HCT116 (cell line): Measurements from ENCODE around the gene WDR37. TPM values are rescaled to one million over a fixed set of nuclear protein-coding genes. Genes with fewer than 3 reads are reported as not detected.

Experiments used
- ATAC-seq: fragments of 200-7000 bp; cut with Tn5 transposase; 2 replicates; pipeline ENCODE4 v1.9.1; 2020; ENCODE audit warnings: mild to moderate bottlenecking, moderate library complexity
- BruUV-seq: library from RNA; stranded (reverse); fragments of 400-500 nt; replicated peaks from 2 replicates; lab custom pipeline; 2021; lab: Mats Ljungman, UMichigan
- CTCF ChIA-PET: fragments of 300-600 bp; sonication (Branson Sonifier 250); formaldehyde crosslinking; loops from one replicate; lab custom pipeline; 2021; ENCODE audit warnings: antibody characterized with exemption; lab: Charles Lee
- POLR2A ChIA-PET: fragments of 300-600, 350-600 bp; sonication (Branson Sonifier 250); formaldehyde crosslinking; loops from one replicate; lab custom pipeline; 2021; ENCODE audit warnings: antibody characterized with exemption; lab: Charles Lee
- RAD21 ChIA-PET, 2 experiments: fragments of 300-600 bp; sonication (Branson Sonifier 250); formaldehyde crosslinking; loops; one replicate each; lab custom pipeline; 2023; ENCODE audit warnings: low total read pairs in 2 of 2; ENCODE audit not compliant: uncharacterized antibody in 2 of 2, unreplicated experiment in 2 of 2, low non-redundant PET in 1 of 2; lab: Charles Lee
- DNase-seq: peaks from one replicate; pipeline ENCODE4 v3.0.0-alpha.2; 2010; ENCODE audit warnings: low read depth, low spot score
- H2AFZ ChIP-seq: fragments of 200-600 bp; shearing (Covaris generic), sonication (generic); 2 replicates; pipeline ENCODE4 v1.6.1; 2017; ENCODE audit warnings: low read depth, mixed run types, mixed read lengths, antibody characterized with exemption, low read length; ENCODE audit not compliant: poor library complexity, severe bottlenecking
- H3K27ac ChIP-seq: 2 replicates; pipeline ENCODE4 v1.5.1; 2012; ENCODE audit warnings: low read depth, low read length
- H3K27me3 ChIP-seq: fragments of 200-600 bp; sonication (generic); 2 replicates; pipeline ENCODE4 v1.6.1; 2016; ENCODE audit warnings: mixed run types, low read length, mixed read lengths; ENCODE audit not compliant: insufficient read depth
- H3K36me3 ChIP-seq, 2 experiments: fragments of 200-500 bp in 1 of 2; fragments of 200-600 bp in 1 of 2; sonication (Bioruptor generic) in 1 of 2; sonication (generic) in 1 of 2; 2 replicates each; pipeline versions ENCODE4 v1.5.1 to v1.6.1; 2014 to 2016; ENCODE audit warnings: low read length in 2 of 2, inconsistent platforms in 1 of 2, mixed read lengths in 1 of 2, mixed run types in 1 of 2; ENCODE audit not compliant: insufficient read depth in 2 of 2, control insufficient read depth in 1 of 2
- H3K4me1 ChIP-seq, 2 experiments: fragments of 200-600 bp in 1 of 2; sonication (generic) in 1 of 2; 2 replicates each; pipeline versions ENCODE4 v1.5.1 to v1.6.1; 2012 to 2017; ENCODE audit warnings: low read length in 2 of 2, inconsistent platforms in 1 of 2, mild to moderate bottlenecking in 1 of 2, mixed read lengths in 1 of 2, mixed run types in 1 of 2, moderate library complexity in 1 of 2; ENCODE audit not compliant: insufficient read depth in 2 of 2, control insufficient read depth in 1 of 2
- H3K4me2 ChIP-seq: fragments of 200-600 bp; sonication (generic); 2 replicates; pipeline ENCODE4 v1.6.1; 2017; ENCODE audit warnings: mixed run types, low read length, mixed read lengths
- H3K4me3 ChIP-seq, 2 experiments: fragments of 200-600 bp in 1 of 2; sonication (generic) in 1 of 2; replicated peaks in 1 of 2; 2 replicates each; pipeline ENCODE4 v1.5.1; 2011 to 2016; ENCODE audit warnings: low read length in 2 of 2, control low read depth in 1 of 2, low read depth in 1 of 2, mild to moderate bottlenecking in 1 of 2, mixed read lengths in 1 of 2, mixed run types in 1 of 2
- H3K79me2 ChIP-seq: fragments of 200-600 bp; sonication (generic); 2 replicates; pipeline ENCODE4 v1.6.1; 2017; ENCODE audit warnings: mild to moderate bottlenecking, mixed run types, low read length, moderate library complexity, mixed read lengths; ENCODE audit not compliant: insufficient read depth
- H3K9ac ChIP-seq: fragments of 200-600 bp; sonication (generic); 2 replicates; pipeline ENCODE4 v1.6.1; 2016; ENCODE audit warnings: low read length, mixed read lengths
- H3K9me2 ChIP-seq: fragments of 200-600 bp; sonication (generic), shearing (Covaris generic); 2 replicates; pipeline ENCODE4 v1.6.1; 2017; ENCODE audit warnings: mixed run types, mild to moderate bottlenecking, moderate library complexity; ENCODE audit not compliant: insufficient read depth
- H3K9me3 ChIP-seq, 2 experiments: fragments of 200-500 bp in 1 of 2; fragments of 200-600 bp in 1 of 2; sonication (Bioruptor generic) in 1 of 2; sonication (generic) in 1 of 2; 2 replicates each; pipeline ENCODE4 v1.6.1; 2014 to 2017; ENCODE audit warnings: low read length in 2 of 2, mixed read lengths in 2 of 2, inconsistent platforms in 1 of 2, low read depth in 1 of 2, mild to moderate bottlenecking in 1 of 2, mixed run types in 1 of 2, moderate library complexity in 1 of 2; ENCODE audit not compliant: control insufficient read depth in 1 of 2, insufficient read depth in 1 of 2
- H4K20me1 ChIP-seq: fragments of 200-600 bp; sonication (generic), shearing (Covaris generic); 2 replicates; pipeline ENCODE4 v1.6.1; 2017; ENCODE audit warnings: mixed run types, mild to moderate bottlenecking, moderate library complexity; ENCODE audit not compliant: insufficient read depth
- CBX3 ChIP-seq: IDR thresholded peaks from 2 replicates; pipeline ENCODE4 v1.6.1; 2012; ENCODE audit warnings: low read depth
- EGR1 ChIP-seq: IDR thresholded peaks from 2 replicates; pipeline ENCODE4 v1.6.1; 2012; ENCODE audit warnings: low read depth
- ELF1 ChIP-seq: IDR thresholded peaks from 2 replicates; pipeline ENCODE4 v1.6.1; 2012; ENCODE audit warnings: low read depth, borderline replicate concordance
- EZH2phosphoT487 ChIP-seq: fragments of 200-600 bp; IDR thresholded peaks from 2 replicates; pipeline ENCODE4 v1.6.1; 2018; ENCODE audit warnings: antibody characterized with exemption, borderline replicate concordance
- MAX ChIP-seq: IDR thresholded peaks from 2 replicates; pipeline ENCODE4 v1.6.1; 2012
- POLR2A ChIP-seq: IDR thresholded peaks from 2 replicates; pipeline ENCODE4 v1.7.0; 2011; ENCODE audit warnings: borderline replicate concordance; ENCODE audit not compliant: insufficient read depth, insufficient read length; ENCODE audit errors: extremely low read depth
- RAD21 ChIP-seq: IDR thresholded peaks from 2 replicates; pipeline ENCODE4 v1.6.1; 2012; ENCODE audit warnings: low read depth, mild to moderate bottlenecking
- SIN3A ChIP-seq: IDR thresholded peaks from 2 replicates; pipeline ENCODE4 v1.6.1; 2012; ENCODE audit warnings: low read depth
- SP1 ChIP-seq: IDR thresholded peaks from 2 replicates; pipeline ENCODE4 v1.6.1; 2012; ENCODE audit warnings: low read depth
- SRF ChIP-seq: IDR thresholded peaks from 2 replicates; pipeline ENCODE4 v1.6.1; 2012; ENCODE audit warnings: low read depth
- TCF7L2 ChIP-seq: IDR thresholded peaks from 2 replicates; pipeline ENCODE4 v1.7.0; 2011; ENCODE audit warnings: borderline replicate concordance, inconsistent platforms; ENCODE audit not compliant: insufficient read depth, insufficient read length; ENCODE audit errors: extremely low read depth
- YY1 ChIP-seq: IDR thresholded peaks from 2 replicates; pipeline ENCODE4 v1.6.1; 2011; ENCODE audit warnings: low read length, low read depth, moderate library complexity, mild to moderate bottlenecking; ENCODE audit not compliant: insufficient replicate concordance; ENCODE audit errors: extremely low read depth
- ZNF274 ChIP-seq: fragments of 200-500 bp; sonication (Bioruptor generic); IDR thresholded peaks from 2 replicates; pipeline ENCODE4 v1.6.1; 2014; ENCODE audit warnings: mild to moderate bottlenecking, low read depth, low read length, inconsistent platforms
- intact Hi-C: fragments of 100-400 bp; cut with micrococcal nuclease; formaldehyde crosslinking; loops from 2 replicates; pipeline ENCODE4 v1.10.0; 2022
- total RNA-seq: library from RNA; stranded (reverse); gene quantifications from one replicate; pipeline ENCODE4 v1.2.1, GENCODE V29; 2021; ENCODE audit not compliant: unreplicated experiment
- TF ChIP-seq, protein P1 (sequence below): IDR thresholded peaks from 2 replicates; pipeline ENCODE4 v1.6.1; 2011; ENCODE audit warnings: mild to moderate bottlenecking, low read length, moderate library complexity; ENCODE audit not compliant: insufficient replicate concordance; ENCODE audit errors: extremely low read depth
- TF ChIP-seq, protein P2 (sequence below), 3 experiments: fragments of 200-600 bp in 1 of 3; sonication (generic) in 1 of 3; IDR thresholded peaks in 2 of 3; conservative IDR thresholded peaks in 1 of 3; 2 replicates each; pipeline ENCODE4 v1.5.1; 2012 to 2017; ENCODE audit warnings: low read depth in 2 of 3, low read length in 2 of 3, antibody characterized with exemption in 1 of 3, borderline replicate concordance in 1 of 3, control low read depth in 1 of 3, mild to moderate bottlenecking in 1 of 3, mixed read lengths in 1 of 3, mixed run types in 1 of 3, moderate library complexity in 1 of 3; ENCODE audit not compliant: insufficient read depth in 1 of 3
- TF ChIP-seq, protein P3 (sequence below): IDR thresholded peaks from 2 replicates; pipeline ENCODE4 v1.6.1; 2012

WDR37 gene
- total RNA-seq, 1 experiment from 2014 or later = 9.1 TPM

DNA sequence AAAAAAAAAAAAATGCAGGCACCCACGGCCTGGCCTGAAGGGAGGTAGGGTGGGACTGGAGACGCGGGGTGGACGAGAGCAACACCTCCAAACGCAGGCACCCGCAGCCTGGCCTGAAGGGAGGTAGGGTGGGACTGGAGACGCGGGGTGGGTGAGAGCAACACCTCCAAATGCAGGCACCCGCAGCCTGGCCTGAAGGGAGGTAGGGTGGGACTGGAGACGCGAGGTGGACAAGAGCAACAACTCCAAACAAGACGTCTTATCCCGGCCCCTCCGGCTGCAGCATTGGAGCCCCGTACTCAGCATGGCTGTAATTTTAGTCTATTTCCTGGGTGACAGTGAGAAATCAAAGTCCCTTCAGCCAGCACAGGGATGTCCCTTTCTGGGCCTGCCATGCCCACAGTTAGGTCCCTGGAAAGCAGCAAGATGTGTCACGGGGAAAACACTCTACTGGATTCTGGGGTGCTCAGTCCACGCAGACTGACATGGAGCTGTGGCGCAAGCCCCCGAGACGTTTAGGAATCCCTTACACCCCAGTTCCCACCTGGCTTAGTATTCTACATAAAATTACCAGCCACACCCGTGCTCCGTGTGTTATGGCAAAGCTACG lies 119.9 kb downstream of the WDR37 start:
- CTCF ChIA-PET = no interaction called here
- POLR2A ChIA-PET = no interaction called here
- RAD21 ChIA-PET = no interaction called here

GRCh38 chr10:1177936-1178335 lies 121.8 kb downstream of the WDR37 start:
- POLR2A ChIA-PET = no interaction called here
- TF ChIP-seq SIN3A = no peak
- TF ChIP-seq SP1 = no peak
- TF ChIP-seq SRF = no peak
- TF ChIP-seq, protein P1, sequence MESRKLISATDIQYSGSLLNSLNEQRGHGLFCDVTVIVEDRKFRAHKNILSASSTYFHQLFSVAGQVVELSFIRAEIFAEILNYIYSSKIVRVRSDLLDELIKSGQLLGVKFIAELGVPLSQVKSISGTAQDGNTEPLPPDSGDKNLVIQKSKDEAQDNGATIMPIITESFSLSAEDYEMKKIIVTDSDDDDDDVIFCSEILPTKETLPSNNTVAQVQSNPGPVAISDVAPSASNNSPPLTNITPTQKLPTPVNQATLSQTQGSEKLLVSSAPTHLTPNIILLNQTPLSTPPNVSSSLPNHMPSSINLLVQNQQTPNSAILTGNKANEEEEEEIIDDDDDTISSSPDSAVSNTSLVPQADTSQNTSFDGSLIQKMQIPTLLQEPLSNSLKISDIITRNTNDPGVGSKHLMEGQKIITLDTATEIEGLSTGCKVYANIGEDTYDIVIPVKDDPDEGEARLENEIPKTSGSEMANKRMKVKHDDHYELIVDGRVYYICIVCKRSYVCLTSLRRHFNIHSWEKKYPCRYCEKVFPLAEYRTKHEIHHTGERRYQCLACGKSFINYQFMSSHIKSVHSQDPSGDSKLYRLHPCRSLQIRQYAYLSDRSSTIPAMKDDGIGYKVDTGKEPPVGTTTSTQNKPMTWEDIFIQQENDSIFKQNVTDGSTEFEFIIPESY = no peak
- no peak for TF ChIP-seq RAD21
- no peak for TF ChIP-seq POLR2A
- no peak for TF ChIP-seq MAX
- TF ChIP-seq, protein P2, sequence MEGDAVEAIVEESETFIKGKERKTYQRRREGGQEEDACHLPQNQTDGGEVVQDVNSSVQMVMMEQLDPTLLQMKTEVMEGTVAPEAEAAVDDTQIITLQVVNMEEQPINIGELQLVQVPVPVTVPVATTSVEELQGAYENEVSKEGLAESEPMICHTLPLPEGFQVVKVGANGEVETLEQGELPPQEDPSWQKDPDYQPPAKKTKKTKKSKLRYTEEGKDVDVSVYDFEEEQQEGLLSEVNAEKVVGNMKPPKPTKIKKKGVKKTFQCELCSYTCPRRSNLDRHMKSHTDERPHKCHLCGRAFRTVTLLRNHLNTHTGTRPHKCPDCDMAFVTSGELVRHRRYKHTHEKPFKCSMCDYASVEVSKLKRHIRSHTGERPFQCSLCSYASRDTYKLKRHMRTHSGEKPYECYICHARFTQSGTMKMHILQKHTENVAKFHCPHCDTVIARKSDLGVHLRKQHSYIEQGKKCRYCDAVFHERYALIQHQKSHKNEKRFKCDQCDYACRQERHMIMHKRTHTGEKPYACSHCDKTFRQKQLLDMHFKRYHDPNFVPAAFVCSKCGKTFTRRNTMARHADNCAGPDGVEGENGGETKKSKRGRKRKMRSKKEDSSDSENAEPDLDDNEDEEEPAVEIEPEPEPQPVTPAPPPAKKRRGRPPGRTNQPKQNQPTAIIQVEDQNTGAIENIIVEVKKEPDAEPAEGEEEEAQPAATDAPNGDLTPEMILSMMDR (IDR thresholded peaks at IDR 0.05 in 2 of 3, conservative IDR thresholded peaks at IDR 0.05 in 1 of 3; ENCODE audit: borderline replicate concordance in 1 of 3, insufficient read depth in 1 of 3, low read depth in 2 of 3, low read length in 2 of 3) = no peak
- no peak for TF ChIP-seq EZH2phosphoT487
- no peak for TF ChIP-seq CBX3
- RAD21 ChIA-PET = no interaction called here
- Histone ChIP-seq H3K36me3 (no peaks in the 10 kb centered on the region), H3K4me3 (no peak overlapping the region), H3K27ac (no peak overlapping the region), H3K9me3 (no peaks in the 10 kb centered on the region), H3K79me2 (no peaks in the 10 kb centered on the region), H4K20me1 (no peaks in the 10 kb centered on the region), H3K4me1 (no peaks in the 10 kb centered on the region), H3K4me2 (no peak overlapping the region), H2AFZ (no peak overlapping the region), H3K9me2 (no peaks in the 10 kb centered on the region), H3K9ac (no peak overlapping the region), H3K27me3 (peaks cover 9% of the 10 kb centered on the region)
- ATAC-seq (no peak), DNase-seq (no peak)
- intact Hi-C loops = no loop called here
- no TSS peak for BruUV-seq
- CTCF ChIA-PET = no interaction called here

More for the DNA sequence above, 119.9 kb downstream of the WDR37 start:
- no peak for ATAC-seq
- Histone ChIP-seq H3K9me2 (no peaks in the 10 kb centered on the region), H3K4me1 (no peaks in the 10 kb centered on the region), H3K27ac (no peak overlapping the region), H2AFZ (no peak overlapping the region), H3K79me2 (no peaks in the 10 kb centered on the region), H3K27me3 (0 out of 2 replicates have a peak, but pooled peaks cover under 1% of the 10 kb centered on the region), H3K9me3 (no peaks in the 10 kb centered on the region), H3K9ac (no peak overlapping the region), H4K20me1 (no peaks in the 10 kb centered on the region), H3K36me3 (no peaks in the 10 kb centered on the region), H3K4me2 (no peak overlapping the region), H3K4me3 (no peak overlapping the region)
- DNase-seq = no peak
- intact Hi-C loops = no loop called here
- no peak for TF ChIP-seq ELF1
- no peak for TF ChIP-seq YY1
- TF ChIP-seq TCF7L2 = no peak
- no peak for TF ChIP-seq SP1
- no peak for TF ChIP-seq RAD21
- no peak for TF ChIP-seq ZNF274
- no peak for TF ChIP-seq SIN3A
- TF ChIP-seq EGR1 = no peak
- TF ChIP-seq, protein P3, sequence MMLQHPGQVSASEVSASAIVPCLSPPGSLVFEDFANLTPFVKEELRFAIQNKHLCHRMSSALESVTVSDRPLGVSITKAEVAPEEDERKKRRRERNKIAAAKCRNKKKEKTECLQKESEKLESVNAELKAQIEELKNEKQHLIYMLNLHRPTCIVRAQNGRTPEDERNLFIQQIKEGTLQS = no peak
- BruUV-seq = no TSS peak
